PC-9 (cell line): ENCODE data around the gene RPL37. TPM values are rescaled to one million over a fixed set of nuclear protein-coding genes. Genes with fewer than 3 reads are reported as not detected.
"Not testable (repeated sequence)": the region's sequence is repeated elsewhere in the genome, so short reads cannot be mapped to it uniquely, and the experiment has no call there.

Experiments
- BruUV-seq: library from RNA; stranded (reverse); fragments of 400-500 nt; replicated peaks from 2 replicates; lab custom pipeline; 2021; lab: Mats Ljungman, UMichigan
- CTCF ChIA-PET: fragments of 300-600 bp; sonication (Branson Sonifier 250); formaldehyde crosslinking; loops from one replicate; lab custom pipeline; 2022; ENCODE audit warnings: antibody characterized with exemption; lab: Charles Lee
- POLR2A ChIA-PET: fragments of 300-600 bp; sonication (Branson Sonifier 250); formaldehyde crosslinking; loops from one replicate; lab custom pipeline; 2022; ENCODE audit warnings: antibody characterized with exemption; ENCODE audit not compliant: unreplicated experiment; lab: Charles Lee
- DNase-seq, 2 experiments: peaks; one replicate each; pipeline versions ENCODE4 v3.0.0 to v3.0.0-alpha.2; 2015 to 2022; ENCODE audit warnings: mixed read lengths in 1 of 2
- H2AFZ ChIP-seq: fragments of 200-600 bp; sonication (generic); 2 replicates; pipeline ENCODE4 v1.8.1; 2017; ENCODE audit warnings: antibody characterized with exemption
- H3F3A ChIP-seq: fragments of 200-600 bp; sonication (generic); 2 replicates; pipeline ENCODE4 v1.8.1; 2017; ENCODE audit warnings: antibody characterized with exemption, mild to moderate bottlenecking, low read depth; ENCODE audit not compliant: insufficient read depth
- H3K27ac ChIP-seq: fragments of 200-600 bp; sonication (generic); 2 replicates; pipeline ENCODE4 v1.6.1; 2016; ENCODE audit warnings: mixed run types
- H3K27me3 ChIP-seq: fragments of 200-600 bp; sonication (generic); 2 replicates; pipeline ENCODE4 v1.6.1; 2016; ENCODE audit warnings: low read depth, mixed run types; ENCODE audit not compliant: insufficient read depth
- H3K36me3 ChIP-seq: fragments of 200-600 bp; sonication (generic); 2 replicates; pipeline ENCODE4 v1.6.1; 2016; ENCODE audit warnings: low read depth, mixed run types
- H3K4me1 ChIP-seq: fragments of 200-600 bp; sonication (generic); replicated peaks from 2 replicates; pipeline ENCODE4 v1.6.1; 2016; ENCODE audit warnings: mixed run types; ENCODE audit not compliant: insufficient read depth
- H3K4me2 ChIP-seq: fragments of 200-600 bp; sonication (generic); 2 replicates; pipeline ENCODE4 v1.6.1; 2017; ENCODE audit warnings: mixed run types
- H3K4me3 ChIP-seq: fragments of 200-600 bp; sonication (generic); 2 replicates; pipeline ENCODE4 v1.6.1; 2016; ENCODE audit warnings: mixed run types
- H3K79me2 ChIP-seq: fragments of 200-600 bp; sonication (generic); 2 replicates; pipeline ENCODE4 v1.6.1; 2017; ENCODE audit warnings: low read depth, mixed run types
- H3K9me2 ChIP-seq: fragments of 200-600 bp; sonication (generic); 2 replicates; pipeline ENCODE4 v1.8.1; 2017; ENCODE audit warnings: mild to moderate bottlenecking; ENCODE audit not compliant: insufficient read depth
- H3K9me3 ChIP-seq: fragments of 200-600 bp; sonication (generic); 2 replicates; pipeline ENCODE4 v1.8.1; 2016; ENCODE audit warnings: low read depth; ENCODE audit not compliant: insufficient read depth
- H4K20me1 ChIP-seq: fragments of 200-600 bp; sonication (generic); 2 replicates; pipeline ENCODE4 v1.8.1; 2017; ENCODE audit not compliant: insufficient read depth
- CTCF ChIP-seq: fragments of 200-600 bp; sonication (generic); conservative IDR thresholded peaks from 2 replicates; pipeline ENCODE4 v1.6.1; 2017; ENCODE audit warnings: mixed run types, antibody characterized with exemption, mild to moderate bottlenecking, moderate library complexity
- EZH2 ChIP-seq: fragments of 200-600 bp; sonication (generic); IDR thresholded peaks from 2 replicates; pipeline ENCODE4 v1.8.0; 2017; ENCODE audit warnings: antibody characterized with exemption, low read depth
- intact Hi-C: fragments of 100-400 bp; cut with micrococcal nuclease; formaldehyde crosslinking; loops from one replicate; pipeline ENCODE4 v1.10.0; 2022; ENCODE audit not compliant: unreplicated experiment
- total RNA-seq: library from RNA; stranded (reverse); gene quantifications from 2 replicates; pipeline ENCODE4 v1.2.3, GENCODE V29; 2021

RPL37 gene
- total RNA-seq, 1 experiment from 2014 or later = 3,889 TPM

- H3K9me2 ChIP-seq = no peaks in the 10 kb centered on the region
- BruUV-seq = no TSS peak
- no peak overlapping the region for H3K27ac ChIP-seq
- H3K27me3 ChIP-seq = no peaks in the 10 kb centered on the region
- no peaks in the 10 kb centered on the region; the same call in 1 of the 2 replicates for H3F3A ChIP-seq
- no peaks in the 10 kb centered on the region for H3K36me3 ChIP-seq
- H3K79me2 ChIP-seq = no peaks in the 10 kb centered on the region
- no peak for TF ChIP-seq CTCF
- TF ChIP-seq EZH2 = no peak
- H2AFZ ChIP-seq = no peak overlapping the region
- 0 out of 2 replicates have a peak, but pooled peaks cover 6% of the 10 kb centered on the region for H3K4me1 ChIP-seq
- CTCF ChIA-PET = interaction anchor here (0.6 kb wide), 1 partner anchor 1158 kb away, joined by 3 read pairs; no protein-coding TSS in a partner anchor
- intact Hi-C loops = loop anchor here (10.0 kb wide), 1 partner anchor 489 kb away; no protein-coding TSS in a partner anchor
- no peak overlapping the region for H3K4me2 ChIP-seq
- no peaks in the 10 kb centered on the region for H4K20me1 ChIP-seq
- no peak for DNase-seq
- H3K9me3 ChIP-seq = peaks cover 29% of the 10 kb centered on the region
- H3K4me3 ChIP-seq = no peak overlapping the region
- POLR2A ChIA-PET = interaction anchor here (0.6 kb wide), 1 partner anchor 41 kb away, joined by 4 read pairs; no protein-coding TSS in a partner anchor
These were observed 38.4 kb upstream of the RPL37 start for GRCh38 chr5:40873286-40873880.

- H3K27ac ChIP-seq, H3K4me1 ChIP-seq, DNase-seq, POLR2A ChIA-PET, CTCF ChIA-PET, H3K4me3 ChIP-seq, BruUV-seq, H3K4me2 ChIP-seq, H3K9me2 ChIP-seq, H4K20me1 ChIP-seq, H3F3A ChIP-seq, H3K79me2 ChIP-seq, H2AFZ ChIP-seq, H3K27me3 ChIP-seq, H3K36me3 ChIP-seq: not testable (repeated sequence)
- peaks cover 18% of the 10 kb centered on the region for H3K9me3 ChIP-seq
- intact Hi-C loops = loop anchor here (10.0 kb wide), 1 partner anchor 487 kb away; no protein-coding TSS in a partner anchor
These were observed 37.2 kb upstream of the RPL37 start for GRCh38 chr5:40872253-40872652.

- intact Hi-C loops = loop anchor here (2.0 to 10.0 kb wide), 2 partner anchors 28 to 486 kb away; no protein-coding TSS in a partner anchor
- Histone ChIP-seq H3K9me3 (peaks cover 8% of the 10 kb centered on the region; the same call in 1 of the 2 replicates), H4K20me1 (no peaks in the 10 kb centered on the region), H3K27ac (no peak overlapping the region), H3K27me3 (no peaks in the 10 kb centered on the region), H2AFZ (no peak overlapping the region), H3K4me2 (peak overlapping the region; percentile 35), H3F3A (no peaks in the 10 kb centered on the region), H3K4me3 (peak overlapping the region; percentile 0; the same call in 1 of the 2 replicates), H3K4me1 (0 out of 2 replicates have a peak, but pooled peaks cover 6% of the 10 kb centered on the region), H3K9me2 (no peaks in the 10 kb centered on the region), H3K79me2 (no peaks in the 10 kb centered on the region), H3K36me3 (no peaks in the 10 kb centered on the region)
- no peak for TF ChIP-seq EZH2
- TF ChIP-seq CTCF = no peak
- DNase-seq = peak; percentile 52 to 55
- BruUV-seq = no TSS peak
- CTCF ChIA-PET = no interaction called here
- POLR2A ChIA-PET = interaction anchor here (0.6 to 0.8 kb wide), 6 partner anchors 22 to 1032 kb away, joined by 3 to 6 read pairs (median 4); partner anchors contain the start of gene RPL37
These were observed 36.2 kb upstream of the RPL37 start for GRCh38 chr5:40871177-40871576.
